Endometrial microvascular endothelial cells (primary cell): Measurements from ENCODE around the gene NCR2. TPM values are rescaled to one million over a fixed set of nuclear protein-coding genes. Genes with fewer than 3 reads are reported as not detected.

ENCODE experiments used
- in situ Hi-C: cut with HindIII; loops from 2 replicates; pipeline ENCODE4 v1.10.0; 2017; ENCODE audit warnings: low sequenced_read_pairs, low pct_unique_long_range_greater_than_20kb; ENCODE audit errors: inconsistent ontology term
- total RNA-seq: library from RNA; depleted of rRNA; stranded (reverse); fragments of >200 nt; gene quantifications from one replicate; pipeline ENCODE4 v1.2.3, GENCODE V29; 2015; ENCODE audit errors: inconsistent ontology term

Gene NCR2
- total RNA-seq, 1 donor from 2014 or later: not detected

DNA sequence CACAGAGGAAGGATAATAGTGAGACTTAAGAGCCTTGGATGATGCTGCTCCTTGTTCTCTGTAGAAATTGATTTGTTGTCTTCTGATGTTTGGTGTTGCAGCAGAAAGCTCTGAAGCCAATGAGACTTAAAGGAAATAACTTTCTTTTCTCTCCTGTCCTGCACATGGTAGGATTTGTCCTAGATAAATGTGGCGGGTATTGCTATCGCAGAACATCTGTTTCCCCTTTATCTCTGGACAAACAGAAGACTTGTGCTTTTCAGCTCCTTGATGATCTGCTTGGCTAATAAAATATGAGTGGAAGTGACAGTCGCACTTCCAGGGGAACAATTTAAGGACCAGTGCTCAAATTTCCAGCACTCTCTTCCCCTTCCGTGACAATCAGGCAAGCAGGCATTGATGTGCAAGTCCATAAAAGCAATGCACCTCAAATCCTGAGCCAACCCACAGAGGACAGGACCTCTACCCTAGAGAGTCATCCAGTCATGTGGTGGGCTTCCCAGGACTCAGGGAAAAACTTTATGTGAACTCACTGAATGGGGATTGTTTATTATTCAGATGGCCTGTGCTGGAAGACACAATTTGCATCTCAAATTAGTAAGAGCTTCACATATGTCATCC lies 9.9 kb upstream of the NCR2 start:
- in situ Hi-C loops: no loop called here

DNA sequence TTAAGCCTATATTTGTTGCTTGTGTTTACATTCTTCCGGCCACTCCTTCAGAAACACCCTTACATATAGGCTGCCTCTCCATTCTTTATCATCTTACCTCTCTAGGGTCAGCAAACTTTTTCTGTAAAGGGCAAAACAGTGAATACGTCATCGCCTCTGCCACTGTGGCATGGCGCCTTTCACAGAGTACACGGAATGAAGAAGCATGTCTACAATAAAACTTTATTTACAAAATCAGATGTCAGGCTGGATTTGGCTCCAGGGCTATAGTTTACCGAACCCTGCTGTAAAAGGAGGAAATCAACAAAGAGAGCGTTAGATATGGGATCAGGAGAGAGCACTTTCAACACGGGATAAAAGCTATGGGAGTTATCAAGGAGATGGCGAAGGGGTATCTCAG lies 9.3 kb upstream of the NCR2 start:
- in situ Hi-C loops: no loop called here

DNA sequence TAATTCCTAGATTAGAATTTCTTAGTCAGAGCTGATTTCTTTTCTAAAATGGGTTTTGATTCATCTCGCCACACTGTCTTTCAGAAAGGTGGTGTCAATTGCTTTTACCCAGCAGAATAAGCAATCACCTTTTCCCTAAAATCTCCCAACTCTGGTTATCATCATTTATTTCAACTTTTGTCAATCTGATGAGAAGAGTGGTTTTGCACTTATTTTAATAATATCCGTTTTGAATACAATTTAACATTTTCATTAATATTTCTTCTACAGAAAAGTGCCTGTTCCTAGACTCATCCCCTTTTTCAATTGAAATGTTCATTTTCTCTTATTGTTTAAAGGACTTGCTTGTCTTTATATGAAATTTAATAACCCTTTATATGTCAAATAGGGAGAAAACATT lies 8.2 kb upstream of the NCR2 start:
- in situ Hi-C loops: no loop called here

DNA sequence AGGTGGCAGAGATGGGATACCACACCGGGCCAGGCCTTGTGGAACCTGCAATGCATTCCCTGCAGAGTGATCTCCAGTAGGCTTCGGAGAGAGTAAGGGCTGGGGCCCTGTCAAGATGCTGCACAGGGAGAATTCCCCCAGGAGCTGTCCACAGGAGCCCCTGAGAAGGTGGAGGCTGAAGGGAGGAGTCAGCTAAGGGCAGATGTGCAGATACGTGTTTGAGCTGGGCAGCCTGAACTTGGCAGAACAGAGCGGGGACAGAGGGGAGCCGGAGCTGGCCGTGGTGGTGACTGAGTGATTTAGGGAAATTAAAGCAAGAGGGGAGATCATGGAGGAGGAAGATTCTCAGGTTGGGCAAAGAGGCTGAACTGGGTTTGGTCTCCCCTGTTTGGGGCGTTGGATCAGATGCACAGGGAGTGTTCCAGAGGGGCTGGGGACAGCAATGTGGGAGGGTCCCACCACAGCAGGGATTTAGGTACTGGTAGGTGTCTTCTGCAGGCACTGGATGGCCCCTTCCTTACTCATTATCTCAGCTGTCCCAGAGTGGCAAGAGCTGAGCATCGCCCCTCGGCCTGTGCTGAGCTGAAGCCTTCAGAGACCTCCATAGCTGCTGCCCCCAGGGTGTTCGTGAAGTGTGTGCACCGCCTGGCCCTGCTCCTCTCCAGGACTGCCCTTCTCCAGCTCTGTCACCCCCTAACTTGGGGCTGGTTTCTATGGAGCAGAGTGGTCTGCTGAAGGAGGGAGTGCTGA lies 3.8 kb upstream of the NCR2 start:
- in situ Hi-C loops: no loop called here

DNA sequence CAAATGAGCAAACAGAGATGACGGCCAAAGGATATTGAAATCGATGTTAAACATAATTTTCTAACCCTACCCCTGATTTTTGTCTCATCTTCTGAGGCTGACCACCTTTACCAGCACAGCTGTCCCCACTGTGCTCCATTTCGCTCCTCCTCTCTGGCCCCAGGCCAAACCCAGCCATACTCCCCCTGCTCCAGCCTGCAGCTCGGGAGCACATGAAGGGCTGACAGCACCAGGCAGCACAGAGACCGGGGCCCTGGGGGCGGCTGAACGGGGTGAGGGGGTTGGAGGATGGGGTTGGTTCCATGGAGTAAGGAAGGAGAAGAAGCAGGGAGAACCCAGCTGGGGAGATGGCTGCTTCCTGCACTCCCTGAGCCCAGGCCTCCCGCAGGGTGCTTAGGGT lies 3.2 kb upstream of the NCR2 start:
- in situ Hi-C loops: no loop called here

DNA sequence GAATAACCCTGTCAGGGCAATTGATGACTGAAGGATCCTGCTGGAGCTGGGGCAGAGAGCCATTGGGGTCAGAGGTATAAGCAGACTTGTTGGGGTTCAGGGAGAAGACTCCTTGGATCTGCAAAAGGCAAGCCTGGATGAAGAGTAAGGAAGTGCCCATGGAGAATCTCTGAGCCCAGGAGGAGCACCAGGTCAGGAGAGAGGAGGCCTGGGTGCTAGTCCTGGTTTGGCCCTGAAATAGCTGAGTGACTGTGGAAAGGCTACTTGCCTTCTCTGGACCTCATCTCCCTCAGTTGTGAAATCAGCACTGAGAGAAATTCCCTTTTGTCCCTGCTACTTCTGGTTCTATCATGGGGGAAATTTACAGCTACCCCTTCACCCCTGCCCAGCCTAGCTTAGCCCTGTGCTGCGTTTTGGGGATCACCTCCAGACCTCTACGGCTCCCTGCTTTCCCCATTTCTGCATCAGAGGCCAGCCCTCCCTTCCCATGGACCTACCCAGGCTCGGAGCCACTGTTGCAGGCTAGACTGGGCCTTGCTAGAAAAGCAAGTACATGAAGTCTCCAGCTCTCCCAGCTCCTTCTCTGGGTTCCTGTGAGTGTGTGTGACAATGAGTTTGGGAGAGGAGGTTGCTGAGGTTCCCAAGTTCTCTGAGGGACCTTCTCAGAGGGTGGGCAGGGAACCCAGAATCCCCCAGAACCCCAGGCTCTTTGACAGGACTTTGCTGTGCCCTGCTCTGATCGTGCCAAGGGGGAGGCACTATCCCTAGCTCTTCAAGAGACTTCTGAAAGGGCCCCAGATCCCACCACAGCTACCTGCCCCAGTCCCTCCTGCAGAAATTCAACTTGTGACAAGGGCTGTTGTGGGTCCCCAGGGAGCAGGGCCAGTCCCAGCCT lies 2.3 kb upstream of the NCR2 start:
- in situ Hi-C loops: no loop called here

- in situ Hi-C loops: no loop called here
Observed at GRCh38 chr6:41334482-41335040, 847 bp upstream of the NCR2 start.

- in situ Hi-C loops: no loop called here
Observed at GRCh38 chr6:41335943-41336342, 535 bp downstream of the NCR2 start.

DNA sequence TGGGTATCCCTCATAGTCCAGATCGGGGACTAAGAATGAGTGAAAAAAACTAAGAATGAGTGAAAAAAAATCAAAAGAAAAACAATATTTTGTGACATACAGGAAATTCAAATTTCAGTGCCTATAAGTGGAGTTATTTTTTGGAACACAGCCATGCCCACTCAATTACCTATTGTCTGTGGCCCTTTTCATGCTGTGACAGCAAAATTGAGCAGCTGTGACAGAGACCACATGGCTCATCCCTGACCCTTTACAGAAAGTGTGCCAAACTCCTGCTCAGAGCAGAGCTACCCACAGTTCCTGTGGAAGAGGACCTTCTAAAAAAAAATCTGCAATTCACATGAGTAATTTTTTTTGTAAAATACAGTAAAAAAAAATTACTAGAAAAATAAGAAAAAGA lies 1.4 kb downstream of the NCR2 start:
- in situ Hi-C loops: no loop called here

DNA sequence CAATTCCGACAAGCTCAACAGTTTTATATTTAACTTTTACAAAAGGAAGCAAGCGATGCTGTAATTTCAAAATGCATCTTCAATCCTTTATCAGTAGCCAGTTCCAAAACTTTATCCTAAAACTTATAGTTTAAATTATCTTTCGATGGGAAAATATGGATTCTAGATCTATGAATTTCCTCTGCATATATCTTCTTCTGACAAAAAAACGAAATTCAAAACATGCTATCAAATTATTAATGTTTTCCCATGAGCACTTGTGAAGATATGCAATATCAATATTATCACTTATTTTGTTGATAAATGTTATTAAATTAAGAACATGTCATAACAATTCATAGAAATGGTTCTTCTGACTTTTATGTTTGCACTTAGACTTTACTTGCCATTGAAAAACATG lies 2.3 kb downstream of the NCR2 start:
- in situ Hi-C loops: no loop called here

GRCh38 chr6:41338659-41339058 lies 3.3 kb downstream of the NCR2 start:
- in situ Hi-C loops: no loop called here

DNA sequence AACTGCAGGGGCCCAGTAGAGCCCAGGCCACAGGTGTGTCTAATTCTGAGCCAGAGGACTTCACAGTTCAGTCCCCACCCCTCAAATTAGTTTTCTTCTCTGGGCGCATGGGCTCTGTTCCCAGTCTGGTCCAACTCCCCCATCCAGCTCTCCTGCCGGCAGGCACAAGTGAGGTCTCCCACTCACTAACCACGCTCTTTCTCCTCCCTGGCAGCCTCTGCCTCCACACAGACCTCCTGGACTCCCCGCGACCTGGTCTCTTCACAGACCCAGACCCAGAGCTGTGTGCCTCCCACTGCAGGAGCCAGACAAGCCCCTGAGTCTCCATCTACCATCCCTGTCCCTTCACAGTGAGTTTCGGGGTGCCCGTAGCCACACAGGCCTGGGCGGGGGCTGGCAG lies 6.2 kb downstream of the NCR2 start:
- in situ Hi-C loops: no loop called here

DNA sequence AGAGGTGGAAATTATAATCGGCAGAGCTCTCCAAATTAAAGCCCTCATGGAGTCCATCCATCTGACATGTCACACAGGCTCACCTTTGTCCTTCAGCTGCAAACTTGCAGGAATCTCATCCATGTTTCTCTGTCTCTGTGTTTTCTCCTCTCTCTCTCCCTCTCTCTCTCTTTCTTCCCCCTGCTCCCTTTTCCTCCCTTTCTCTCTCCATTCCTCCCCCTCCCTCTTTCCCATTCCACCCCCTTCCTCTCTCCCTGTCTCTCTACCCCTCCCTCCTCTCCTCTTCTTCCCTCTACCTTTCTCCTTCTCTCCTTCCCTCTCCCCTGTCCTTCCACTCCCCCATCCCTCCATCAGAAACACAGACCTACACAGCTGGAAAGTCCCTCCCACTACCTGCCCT lies 6.8 kb downstream of the NCR2 start:
- in situ Hi-C loops: no loop called here

- in situ Hi-C loops: no loop called here
Observed at GRCh38 chr6:41343641-41344187, 8.3 kb downstream of the NCR2 start.

DNA sequence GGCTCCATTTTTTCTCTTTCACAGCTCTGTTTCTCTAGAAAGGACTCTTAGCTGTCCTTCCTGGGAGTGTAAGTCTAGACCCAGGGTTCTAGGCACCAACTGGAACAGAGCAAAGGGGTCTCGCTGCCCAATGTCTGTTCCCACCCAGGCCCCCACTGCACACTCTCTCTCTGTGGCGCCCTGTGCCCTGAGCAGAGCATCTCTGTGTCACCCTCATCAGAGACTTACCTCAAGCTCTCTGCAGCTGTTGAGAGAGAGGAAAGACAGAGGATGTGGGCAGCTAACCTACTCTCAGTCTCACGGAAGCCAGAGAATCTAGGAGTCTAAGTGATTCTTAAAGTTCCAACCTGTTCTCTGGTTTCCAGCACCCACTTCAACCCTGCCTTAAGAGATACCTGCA lies 9.5 kb downstream of the NCR2 start:
- in situ Hi-C loops: no loop called here

DNA sequence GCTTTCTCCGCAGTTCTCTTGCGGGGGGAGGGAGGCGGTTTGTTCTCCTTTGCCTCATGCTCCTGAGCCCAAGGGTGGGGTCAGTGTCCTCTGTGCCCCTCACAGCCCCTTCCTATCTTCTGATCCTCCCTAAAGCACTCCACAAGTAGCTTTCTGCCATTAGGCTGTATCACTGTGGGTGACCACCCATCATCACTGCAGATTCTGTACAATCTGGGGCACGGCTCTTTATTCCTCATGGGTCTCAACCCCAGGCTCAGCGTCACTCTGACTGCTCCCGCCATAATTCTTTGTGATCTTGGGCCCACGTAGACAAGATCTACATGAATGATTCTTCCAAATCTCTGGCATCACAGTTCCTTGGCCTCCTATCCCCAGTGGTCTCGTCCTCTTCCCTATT lies 10.5 kb downstream of the NCR2 start:
- in situ Hi-C loops: no loop called here

GRCh38 chr6:41346441-41346840 lies 11.0 kb downstream of the NCR2 start:
- in situ Hi-C loops: no loop called here

DNA sequence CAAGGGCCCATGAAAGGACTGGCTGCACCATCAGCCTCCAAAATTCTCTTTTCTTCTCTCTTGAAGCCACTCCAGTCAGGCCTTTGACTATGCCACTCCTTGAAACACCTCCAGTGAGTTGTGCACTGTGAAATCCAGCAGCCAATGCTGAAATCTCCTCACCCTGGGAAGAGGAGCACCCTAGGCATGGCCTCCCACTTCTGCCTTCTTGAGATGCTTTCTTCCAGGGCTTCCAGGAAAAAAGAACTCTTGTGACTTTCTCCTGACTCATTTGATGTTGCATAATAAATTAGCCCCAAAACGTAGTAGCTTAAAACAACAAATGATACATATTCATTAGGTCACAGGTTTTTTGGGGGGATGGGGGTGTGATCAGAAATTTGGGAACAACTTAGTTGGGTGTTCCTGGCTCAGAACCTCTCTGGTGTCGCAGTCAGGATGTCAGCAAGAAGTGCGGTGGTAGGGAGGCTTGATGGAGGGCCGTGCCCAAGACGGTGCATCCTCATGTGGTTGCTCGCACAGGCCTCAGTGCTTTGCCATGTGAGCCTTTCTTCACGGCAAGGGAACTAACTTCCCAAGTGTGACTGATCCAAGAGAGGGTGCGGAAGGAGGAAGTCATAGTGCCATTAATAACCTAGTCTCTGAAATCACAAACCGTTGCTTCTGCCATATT lies 12.1 kb downstream of the NCR2 start:
- in situ Hi-C loops: no loop called here

GRCh38 chr6:41348934-41349333 lies 13.5 kb downstream of the NCR2 start:
- in situ Hi-C loops: no loop called here
